Fibroblast of lung (primary cell): ENCODE data around the gene DGKG.

Source experiments
- CTCF ChIP-seq, 2 donors: IDR thresholded peaks in 1 of 2; conservative IDR thresholded peaks in 1 of 2; 1 replicate in 1 of 2; 2 replicates in 1 of 2; pipeline ENCODE4 v1.5.1; 2011 to 2012; ENCODE audit warnings: low read length in 2 of 2, control low read depth in 1 of 2, inconsistent platforms in 1 of 2, low read depth in 1 of 2, mild to moderate bottlenecking in 1 of 2
- EZH2 ChIP-seq: IDR thresholded peaks from 2 replicates; pipeline ENCODE4 v1.5.1; 2012; ENCODE audit warnings: low read length, control low read depth, mild to moderate bottlenecking; ENCODE audit errors: missing control alignments

DNA sequence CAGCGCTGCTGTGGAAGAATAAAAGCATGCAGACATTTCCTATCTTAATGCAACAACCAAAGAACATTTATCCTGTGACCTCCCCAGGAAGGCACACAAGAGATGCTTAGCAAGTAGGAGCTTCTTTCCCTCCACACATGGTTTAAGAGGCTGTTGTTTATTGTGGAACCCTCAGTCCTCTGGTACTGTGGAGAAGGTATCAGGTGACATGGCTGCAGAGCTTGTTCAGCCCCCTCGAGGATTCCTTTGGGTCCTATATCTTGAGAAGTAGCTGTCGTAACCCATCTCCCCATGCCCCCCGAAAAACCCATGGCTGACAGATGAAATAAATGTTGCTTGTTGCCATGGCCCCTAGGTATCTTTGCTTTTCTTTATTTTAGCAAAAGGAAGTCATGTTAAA, 232.8 kb downstream of the DGKG start:
- TF ChIP-seq CTCF (conservative IDR thresholded peaks at IDR 0.05 in 1 of 2, IDR thresholded peaks at IDR 0.05 in 1 of 2; ENCODE audit: low read depth in 1 of 2, low read length in 2 of 2) (no peak), EZH2 (no peak)
